Measurements from ENCODE around the gene SLC39A3. TPM values are rescaled to one million over a fixed set of nuclear protein-coding genes. Genes with fewer than 3 reads are reported as not detected.

Gene SLC39A3
- total RNA-seq, 4 donors from 2014 or later: 20.2 to 27.0 (median 21.6) TPM

GRCh38 chr19:2744113-2744512 is 4.3 kb upstream of the SLC39A3 start:
- DNase-seq (ENCODE audit: low spot score in 2 of 2): no peak
- no peak overlapping the region for H3K4me3 ChIP-seq (ENCODE audit: low read depth, poor library complexity, severe bottlenecking)
- no peak for TF ChIP-seq POLR2A (IDR thresholded peaks at IDR 0.05)
- TF ChIP-seq, protein P1, sequence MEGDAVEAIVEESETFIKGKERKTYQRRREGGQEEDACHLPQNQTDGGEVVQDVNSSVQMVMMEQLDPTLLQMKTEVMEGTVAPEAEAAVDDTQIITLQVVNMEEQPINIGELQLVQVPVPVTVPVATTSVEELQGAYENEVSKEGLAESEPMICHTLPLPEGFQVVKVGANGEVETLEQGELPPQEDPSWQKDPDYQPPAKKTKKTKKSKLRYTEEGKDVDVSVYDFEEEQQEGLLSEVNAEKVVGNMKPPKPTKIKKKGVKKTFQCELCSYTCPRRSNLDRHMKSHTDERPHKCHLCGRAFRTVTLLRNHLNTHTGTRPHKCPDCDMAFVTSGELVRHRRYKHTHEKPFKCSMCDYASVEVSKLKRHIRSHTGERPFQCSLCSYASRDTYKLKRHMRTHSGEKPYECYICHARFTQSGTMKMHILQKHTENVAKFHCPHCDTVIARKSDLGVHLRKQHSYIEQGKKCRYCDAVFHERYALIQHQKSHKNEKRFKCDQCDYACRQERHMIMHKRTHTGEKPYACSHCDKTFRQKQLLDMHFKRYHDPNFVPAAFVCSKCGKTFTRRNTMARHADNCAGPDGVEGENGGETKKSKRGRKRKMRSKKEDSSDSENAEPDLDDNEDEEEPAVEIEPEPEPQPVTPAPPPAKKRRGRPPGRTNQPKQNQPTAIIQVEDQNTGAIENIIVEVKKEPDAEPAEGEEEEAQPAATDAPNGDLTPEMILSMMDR (IDR thresholded peaks at IDR 0.05): no peak
- intact Hi-C loops (cut with DNase I; ENCODE audit: low total_unique reads): no loop called here
- 37 to 42% methylated on average over 4 of the region's 4 CpGs for WGBS, 2 donors

DNA sequence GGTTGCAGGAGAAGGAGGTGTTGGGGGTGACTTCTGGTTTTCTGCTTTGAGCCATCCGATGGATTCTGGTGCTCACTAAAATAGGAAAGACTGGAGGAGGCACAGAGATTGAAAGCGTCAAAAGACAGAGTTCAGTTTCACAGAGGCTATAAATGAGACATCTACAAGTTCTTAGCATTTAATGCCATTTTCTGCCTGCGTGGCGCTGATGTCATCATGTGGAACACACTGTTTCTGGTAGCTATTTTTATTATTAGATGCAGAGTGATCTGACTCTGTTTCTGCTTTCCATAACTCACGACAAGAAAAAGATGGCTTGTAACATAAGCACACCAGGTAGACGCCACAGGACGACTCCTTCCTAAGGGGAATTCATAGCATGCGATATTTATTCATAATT is 3.3 kb upstream of the SLC39A3 start:
- H3K4me3 ChIP-seq (ENCODE audit: low read depth, poor library complexity, severe bottlenecking): no peak overlapping the region
- TF ChIP-seq POLR2A (IDR thresholded peaks at IDR 0.05): no peak
- TF ChIP-seq, protein P1 (IDR thresholded peaks at IDR 0.05): no peak
- intact Hi-C loops (cut with DNase I; ENCODE audit: low total_unique reads): no loop called here
- DNase-seq (ENCODE audit: low spot score in 2 of 2): no peak
- WGBS, 2 donors: 75 to 80% methylated on average over 8 of the region's 8 CpGs

GRCh38 chr19:2740314-2740656 is 468 bp upstream of the SLC39A3 start:
- intact Hi-C loops (cut with DNase I; ENCODE audit: low total_unique reads): no loop called here
- no peak overlapping the region for H3K4me3 ChIP-seq (ENCODE audit: low read depth, poor library complexity, severe bottlenecking)
- TF ChIP-seq POLR2A (IDR thresholded peaks at IDR 0.05): no peak
- TF ChIP-seq, protein P1 (IDR thresholded peaks at IDR 0.05): no peak
- 44 to 46% methylated on average over 13 of the region's 13 CpGs for WGBS, 2 donors
- DNase-seq (ENCODE audit: low spot score in 2 of 2): no peak

DNA sequence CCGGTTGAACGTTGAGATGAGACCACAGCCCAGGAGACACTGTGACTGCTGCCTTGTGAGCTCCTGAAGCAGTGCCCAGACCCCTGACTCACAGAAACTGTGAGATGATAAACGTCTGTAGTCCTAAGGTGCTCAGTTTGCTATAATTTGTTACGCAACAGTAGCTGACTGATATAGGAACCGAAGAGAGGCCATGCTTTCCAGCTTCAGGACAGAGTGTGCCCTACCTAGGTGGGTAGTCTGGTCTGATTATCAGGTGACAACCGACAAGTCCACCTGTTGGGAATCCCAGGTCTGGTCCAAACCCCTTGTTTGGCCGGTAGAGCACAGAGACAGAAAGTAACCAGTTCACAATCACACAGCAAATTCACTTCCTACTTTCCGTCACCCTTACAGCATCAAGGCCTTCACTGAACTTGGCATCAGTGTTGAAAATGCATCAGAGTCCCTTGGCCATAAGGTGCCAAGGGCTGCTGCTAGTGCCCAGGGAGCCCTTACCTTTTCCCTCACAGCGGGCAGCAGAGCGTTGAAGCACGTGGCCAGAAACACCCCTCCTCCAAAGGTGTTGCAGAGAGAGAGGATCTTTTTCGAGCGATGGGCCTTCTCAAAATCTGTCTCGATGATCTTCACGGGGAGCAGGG is 3.1 kb downstream of the SLC39A3 start:
- TF ChIP-seq POLR2A (IDR thresholded peaks at IDR 0.05): no peak
- TF ChIP-seq, protein P1 (IDR thresholded peaks at IDR 0.05): no peak
- H3K4me3 ChIP-seq (ENCODE audit: low read depth, poor library complexity, severe bottlenecking): no peak overlapping the region
- 94 to 97% methylated on average over 15 of the region's 15 CpGs for whole genome bisulfite sequencing, 2 donors
- intact Hi-C loops (cut with DNase I; ENCODE audit: low total_unique reads): no loop called here
- no peak for DNase-seq (ENCODE audit: low spot score in 2 of 2)

- WGBS, 2 donors: 95 to 97% methylated on average over 12 of the region's 12 CpGs
- no peak for DNase-seq (ENCODE audit: low spot score in 2 of 2)
- intact Hi-C loops (cut with DNase I; ENCODE audit: low total_unique reads): no loop called here
- TF ChIP-seq, protein P1 (IDR thresholded peaks at IDR 0.05): no peak
- TF ChIP-seq POLR2A (IDR thresholded peaks at IDR 0.05): no peak
- no peak overlapping the region for H3K4me3 ChIP-seq (ENCODE audit: low read depth, poor library complexity, severe bottlenecking)
These were observed 4.4 kb downstream of the SLC39A3 start for GRCh38 chr19:2735374-2735773.
